Glutamatergic neuron (in vitro differentiated cells): ENCODE results near the gene CLEC18C. TPM values are rescaled to one million over a fixed set of nuclear protein-coding genes. Genes with fewer than 3 reads are reported as not detected.
"Not testable (repeated sequence)": the region's sequence is repeated elsewhere in the genome, so short reads cannot be mapped to it uniquely, and the experiment has no call there.

Source experiments
- DNase-seq: peaks from one replicate; pipeline ENCODE4 v3.0.0; 2022
- H3K27ac Mint-ChIP-seq: one replicate; pipeline ENCODE4 v1.8.0; 2020; ENCODE audit warnings: mild to moderate bottlenecking, mixed read lengths, inconsistent platforms; ENCODE audit not compliant: unreplicated experiment
- H3K27me3 Mint-ChIP-seq: one replicate; pipeline ENCODE4 v1.8.0; 2020; ENCODE audit warnings: mild to moderate bottlenecking, moderate library complexity, mixed read lengths, inconsistent platforms; ENCODE audit not compliant: unreplicated experiment
- H3K36me3 Mint-ChIP-seq: one replicate; pipeline ENCODE4 v1.8.0; 2020; ENCODE audit warnings: mild to moderate bottlenecking, mixed read lengths, inconsistent platforms; ENCODE audit not compliant: unreplicated experiment
- H3K4me1 Mint-ChIP-seq: one replicate; pipeline ENCODE4 v1.8.0; 2020; ENCODE audit warnings: mild to moderate bottlenecking, low read depth, mixed read lengths, inconsistent platforms; ENCODE audit not compliant: unreplicated experiment
- H3K4me3 Mint-ChIP-seq: one replicate; pipeline ENCODE4 v1.8.0; 2020; ENCODE audit warnings: mild to moderate bottlenecking, mixed read lengths, inconsistent platforms; ENCODE audit not compliant: unreplicated experiment
- H3K9me3 Mint-ChIP-seq: one replicate; pipeline ENCODE4 v1.8.0; 2020; ENCODE audit warnings: mild to moderate bottlenecking, moderate library complexity, mixed read lengths, inconsistent platforms; ENCODE audit not compliant: unreplicated experiment
- long read RNA-seq: library from polyadenylated mRNA; unstranded; transcript quantifications from one replicate; pipeline ENCODE4 v2.0.0, GENCODE V29; 2020; ENCODE audit not compliant: unreplicated experiment
- total RNA-seq: library from RNA; stranded (reverse); fragmentation: NEBNext Ultra II Directional; extraction: Animal tissue kit (Norgen Biotek cat#: 25700); gene quantifications from one replicate; pipeline ENCODE4 v1.2.1, GENCODE V29; 2021; ENCODE audit not compliant: unreplicated experiment

Gene CLEC18C
- 0.66 TPM for total RNA-seq
- long read RNA-seq: 0 reads

GRCh38 chr16:70173212-70173837 is at the start of gene CLEC18C:
Gene CLEC18C (plus strand): TSS chr16:70173787. CDS start chr16:70174279, 492 bp downstream.
- H3K4me1 Mint-ChIP-seq, DNase-seq, H3K9me3 Mint-ChIP-seq, H3K36me3 Mint-ChIP-seq, H3K4me3 Mint-ChIP-seq, H3K27me3 Mint-ChIP-seq, H3K27ac Mint-ChIP-seq: not testable (repeated sequence)

- not testable (repeated sequence) for H3K36me3 Mint-ChIP-seq, H3K27ac Mint-ChIP-seq, DNase-seq, H3K9me3 Mint-ChIP-seq, H3K4me3 Mint-ChIP-seq, H3K27me3 Mint-ChIP-seq, H3K4me1 Mint-ChIP-seq
These were observed 49.8 kb upstream of the CLEC18C start for GRCh38 chr16:70123822-70124221.

- H3K4me3 Mint-ChIP-seq, H3K36me3 Mint-ChIP-seq, H3K27me3 Mint-ChIP-seq, H3K9me3 Mint-ChIP-seq, DNase-seq, H3K4me1 Mint-ChIP-seq, H3K27ac Mint-ChIP-seq: not testable (repeated sequence)
These were observed 47.4 kb upstream of the CLEC18C start for GRCh38 chr16:70126226-70126625.

- not testable (repeated sequence) for H3K4me1 Mint-ChIP-seq, DNase-seq, H3K4me3 Mint-ChIP-seq, H3K36me3 Mint-ChIP-seq, H3K9me3 Mint-ChIP-seq, H3K27me3 Mint-ChIP-seq, H3K27ac Mint-ChIP-seq
These were observed 45.9 kb upstream of the CLEC18C start for GRCh38 chr16:70127706-70128105.

- H3K4me1 Mint-ChIP-seq, DNase-seq, H3K27me3 Mint-ChIP-seq, H3K4me3 Mint-ChIP-seq, H3K9me3 Mint-ChIP-seq, H3K27ac Mint-ChIP-seq, H3K36me3 Mint-ChIP-seq: not testable (repeated sequence)
These were observed 44.7 kb upstream of the CLEC18C start for GRCh38 chr16:70128844-70129243.

- not testable (repeated sequence) for H3K4me1 Mint-ChIP-seq, H3K27ac Mint-ChIP-seq, DNase-seq, H3K9me3 Mint-ChIP-seq, H3K4me3 Mint-ChIP-seq, H3K36me3 Mint-ChIP-seq, H3K27me3 Mint-ChIP-seq
These were observed 37.8 kb upstream of the CLEC18C start for GRCh38 chr16:70135796-70136195.

GRCh38 chr16:70136595-70136994 is 37.0 kb upstream of the CLEC18C start:
- H3K4me3 Mint-ChIP-seq, H3K27ac Mint-ChIP-seq, DNase-seq, H3K4me1 Mint-ChIP-seq, H3K9me3 Mint-ChIP-seq, H3K27me3 Mint-ChIP-seq, H3K36me3 Mint-ChIP-seq: not testable (repeated sequence)

GRCh38 chr16:70142739-70143138 is 30.8 kb upstream of the CLEC18C start:
- not testable (repeated sequence) for H3K4me1 Mint-ChIP-seq, H3K4me3 Mint-ChIP-seq, H3K27ac Mint-ChIP-seq, DNase-seq, H3K9me3 Mint-ChIP-seq, H3K27me3 Mint-ChIP-seq, H3K36me3 Mint-ChIP-seq

GRCh38 chr16:70143231-70143895 is 30.2 kb upstream of the CLEC18C start:
- not testable (repeated sequence) for H3K27ac Mint-ChIP-seq, H3K27me3 Mint-ChIP-seq, H3K9me3 Mint-ChIP-seq, DNase-seq, H3K4me1 Mint-ChIP-seq, H3K36me3 Mint-ChIP-seq
- peak overlapping the region; percentile 49 for H3K4me3 Mint-ChIP-seq

- not testable (repeated sequence) for H3K36me3 Mint-ChIP-seq, DNase-seq, H3K27ac Mint-ChIP-seq, H3K9me3 Mint-ChIP-seq, H3K4me3 Mint-ChIP-seq, H3K27me3 Mint-ChIP-seq, H3K4me1 Mint-ChIP-seq
These were observed 25.7 kb upstream of the CLEC18C start for GRCh38 chr16:70147853-70148252.

- not testable (repeated sequence) for H3K27ac Mint-ChIP-seq, H3K4me1 Mint-ChIP-seq, H3K36me3 Mint-ChIP-seq, H3K9me3 Mint-ChIP-seq, DNase-seq, H3K4me3 Mint-ChIP-seq, H3K27me3 Mint-ChIP-seq
These were observed 25.1 kb upstream of the CLEC18C start for GRCh38 chr16:70148453-70148852.

- not testable (repeated sequence) for H3K36me3 Mint-ChIP-seq, H3K4me3 Mint-ChIP-seq, DNase-seq, H3K27ac Mint-ChIP-seq, H3K9me3 Mint-ChIP-seq, H3K27me3 Mint-ChIP-seq, H3K4me1 Mint-ChIP-seq
These were observed 24.3 kb upstream of the CLEC18C start for GRCh38 chr16:70149296-70149695.
